Measurements from ENCODE around the gene COL5A1.
"Not testable (repeated sequence)": the region's sequence is repeated elsewhere in the genome, so short reads cannot be mapped to it uniquely, and the experiment has no call there.

COL5A1 gene

GRCh38 chr9:134843740-134844139 lies 202.1 kb downstream of the COL5A1 start:
- DNase-seq: no peak

- DNase-seq: no peak
Measured at GRCh38 chr9:134844821-134845220, 203.2 kb downstream of the COL5A1 start.

GRCh38 chr9:134846187-134846586 lies 204.6 kb downstream of the COL5A1 start:
- DNase-seq: no peak

DNA sequence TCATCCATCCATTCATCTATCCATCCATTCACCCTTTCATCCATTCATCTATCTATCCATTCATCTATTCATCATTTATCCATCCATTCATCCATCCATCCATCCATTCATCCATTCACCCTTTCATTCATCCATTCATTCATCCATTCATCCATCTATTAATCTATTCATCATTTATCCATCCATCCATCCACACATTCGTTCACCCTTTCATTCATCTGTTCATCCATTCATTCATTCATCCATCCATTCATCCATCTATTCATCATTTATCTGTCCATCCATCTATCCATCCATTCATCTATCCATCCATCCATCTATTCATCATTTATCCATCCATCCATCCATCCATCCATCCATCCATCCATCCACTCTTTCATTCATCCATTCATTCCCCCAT lies 205.1 kb downstream of the COL5A1 start:
- DNase-seq: no peak

- DNase-seq: no peak
Measured at GRCh38 chr9:134847138-134847537, 205.5 kb downstream of the COL5A1 start.

DNA sequence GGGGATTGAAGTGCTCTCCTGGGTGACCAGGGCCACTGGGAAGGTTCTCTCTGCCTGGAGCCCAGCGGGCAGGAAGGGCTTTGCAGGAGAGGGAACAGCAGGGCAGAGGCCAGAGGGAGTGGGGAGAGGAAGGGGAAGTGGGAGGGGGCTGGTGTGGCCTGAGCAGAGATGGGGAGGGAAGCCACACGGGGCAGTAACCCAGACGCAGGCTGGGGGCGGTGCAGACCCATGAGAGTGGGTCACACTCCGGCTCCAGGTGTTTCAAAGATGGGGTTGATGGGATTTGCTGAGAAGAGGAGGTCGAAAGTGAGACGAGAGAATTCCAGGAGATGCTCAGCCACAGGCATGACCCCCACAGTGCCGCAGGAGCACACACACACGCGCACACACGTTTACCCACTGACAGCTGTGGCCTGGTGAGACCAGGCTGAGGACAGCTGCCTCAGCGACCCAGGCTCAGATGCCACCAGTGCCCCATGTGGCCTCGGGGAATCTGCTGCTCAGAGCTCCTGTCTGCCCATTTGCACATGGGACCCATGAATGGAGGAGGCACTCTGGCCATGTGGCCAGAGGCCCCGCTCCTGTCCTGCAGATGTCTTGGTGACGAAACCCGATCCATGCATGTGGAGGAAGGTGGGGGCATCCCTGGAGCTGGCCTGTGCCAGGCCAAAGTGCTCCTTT lies 206.3 kb downstream of the COL5A1 start:
- DNase-seq: no peak

GRCh38 chr9:134848504-134848903 lies 206.9 kb downstream of the COL5A1 start:
- DNase-seq: no peak

GRCh38 chr9:134850611-134851010 lies 209.0 kb downstream of the COL5A1 start:
- no peak for DNase-seq

DNA sequence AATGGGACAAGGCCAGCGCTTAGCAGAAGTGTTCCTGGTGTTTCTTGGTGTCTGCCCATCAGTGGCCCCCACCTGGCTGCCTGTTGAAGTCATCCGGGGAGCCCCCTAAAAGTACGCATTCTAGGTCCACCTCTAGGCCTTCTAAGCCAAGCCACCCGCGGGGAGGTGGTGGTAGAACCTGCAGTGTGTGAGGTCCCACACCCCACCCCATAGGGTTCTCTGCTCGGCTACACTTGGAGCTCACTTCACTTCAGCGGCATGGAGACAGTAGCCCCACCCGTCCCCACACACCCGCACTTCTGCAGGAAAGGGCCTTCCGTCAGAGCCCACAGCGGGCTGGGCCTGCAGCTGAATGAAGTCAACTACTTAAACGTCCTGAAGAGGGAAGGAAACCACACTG lies 209.4 kb downstream of the COL5A1 start:
- DNase-seq: no peak

DNA sequence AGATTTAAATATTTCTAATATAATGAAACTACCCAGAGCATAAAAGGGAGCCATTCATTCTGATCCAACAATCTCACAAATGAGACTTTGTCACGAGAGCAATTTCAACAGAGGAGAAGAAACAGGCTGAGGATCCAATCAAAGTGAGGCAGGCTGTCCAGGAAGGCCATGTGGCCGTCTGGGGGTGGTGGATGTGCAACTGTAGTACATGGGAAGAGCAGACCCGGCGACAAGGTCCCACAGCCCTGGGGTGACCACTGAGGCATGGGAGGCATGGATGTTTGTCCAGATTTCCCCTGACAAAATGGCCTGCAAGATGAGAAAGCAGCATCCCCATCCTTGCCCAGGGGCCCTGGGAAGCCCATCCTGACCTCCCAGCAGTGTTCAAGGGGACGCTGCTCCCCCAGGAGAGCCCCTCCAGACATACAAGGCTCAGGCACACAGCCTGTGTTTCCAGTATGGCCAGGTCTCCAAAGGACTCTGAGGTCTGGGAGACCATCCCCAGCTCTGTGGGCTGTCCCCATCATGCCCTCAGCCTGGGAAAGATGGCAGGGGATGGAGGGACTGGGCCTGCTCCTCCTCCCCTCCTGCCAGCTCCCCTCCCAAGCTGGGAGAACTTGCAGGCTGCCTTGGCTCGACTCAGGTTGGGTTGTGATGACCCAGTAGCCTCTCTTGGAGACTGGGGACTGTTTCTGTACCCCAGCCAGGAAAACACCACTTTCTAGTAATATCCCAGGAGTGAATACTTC lies 211.5 kb downstream of the COL5A1 start:
- no peak for DNase-seq

- DNase-seq: no peak
Measured at GRCh38 chr9:134853893-134854292, 212.3 kb downstream of the COL5A1 start.

DNA sequence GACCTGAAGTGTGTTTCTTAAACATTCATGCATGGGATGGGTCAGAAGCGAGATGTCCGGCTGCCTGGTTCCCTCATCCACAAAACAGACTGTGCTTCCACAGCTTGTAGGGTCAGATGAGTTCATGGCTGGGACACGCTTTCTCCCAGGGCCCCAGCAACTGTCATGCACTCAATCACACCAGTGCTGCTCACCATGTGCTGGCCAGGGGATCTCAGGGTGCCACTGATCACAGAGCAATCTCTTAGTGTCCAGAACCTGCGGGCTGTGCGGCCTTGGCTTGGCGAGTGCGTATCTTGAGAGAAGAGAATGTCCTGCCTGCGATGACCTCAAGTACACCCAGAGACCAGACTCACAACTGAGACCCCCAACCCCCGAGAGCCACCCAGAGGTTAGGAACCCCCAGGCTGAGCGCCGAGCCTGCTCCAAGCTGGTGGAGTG lies 213.0 kb downstream of the COL5A1 start:
- DNase-seq: no peak

- no peak for DNase-seq
Measured at GRCh38 chr9:134855231-134855899, 213.8 kb downstream of the COL5A1 start.

GRCh38 chr9:134855900-134856377 lies 214.3 kb downstream of the COL5A1 start:
- DNase-seq: no peak

- not testable (repeated sequence) for DNase-seq
Measured at GRCh38 chr9:134857451-134857850, 215.8 kb downstream of the COL5A1 start.

DNA sequence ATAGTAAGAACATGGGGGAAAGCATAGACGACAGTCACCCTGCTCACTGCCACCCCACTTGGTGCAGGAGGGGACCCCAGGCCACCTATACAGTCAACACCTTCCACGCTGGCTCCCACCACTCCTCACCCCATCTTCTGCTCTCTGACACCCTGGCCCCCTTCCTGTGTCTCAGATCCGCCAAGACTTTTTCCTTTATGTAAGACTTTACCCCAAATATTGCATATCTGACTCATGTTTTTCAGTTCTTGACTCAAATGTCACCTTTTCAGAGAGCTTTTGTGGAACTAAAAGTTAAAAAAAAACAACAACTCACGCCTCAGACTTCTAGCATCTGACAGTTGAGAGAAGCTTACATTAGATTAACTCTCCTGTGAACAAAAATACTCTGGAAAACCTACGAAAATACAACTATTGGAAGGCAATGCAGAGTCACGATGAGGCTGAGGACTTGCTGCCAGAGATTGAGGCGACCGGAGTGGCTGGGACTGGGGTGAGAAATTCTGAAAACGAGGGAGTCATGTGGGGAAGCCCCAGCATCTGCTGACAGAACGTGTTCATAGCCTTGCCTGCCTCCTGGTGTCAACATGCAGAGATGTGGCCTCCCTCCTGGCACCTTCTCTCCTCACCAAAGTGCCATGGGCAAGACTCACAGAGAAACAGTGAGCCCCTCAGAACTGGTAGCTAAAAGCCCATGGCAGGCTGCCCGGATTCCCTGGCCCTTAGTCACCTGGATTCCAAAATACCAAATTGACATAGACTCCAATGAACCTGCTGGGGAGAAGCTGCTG lies 216.6 kb downstream of the COL5A1 start:
- DNase-seq: no peak

GRCh38 chr9:134860510-134860909 lies 218.9 kb downstream of the COL5A1 start:
- DNase-seq: no peak

GRCh38 chr9:134861595-134862334 lies 220.2 kb downstream of the COL5A1 start:
- no peak for DNase-seq

DNA sequence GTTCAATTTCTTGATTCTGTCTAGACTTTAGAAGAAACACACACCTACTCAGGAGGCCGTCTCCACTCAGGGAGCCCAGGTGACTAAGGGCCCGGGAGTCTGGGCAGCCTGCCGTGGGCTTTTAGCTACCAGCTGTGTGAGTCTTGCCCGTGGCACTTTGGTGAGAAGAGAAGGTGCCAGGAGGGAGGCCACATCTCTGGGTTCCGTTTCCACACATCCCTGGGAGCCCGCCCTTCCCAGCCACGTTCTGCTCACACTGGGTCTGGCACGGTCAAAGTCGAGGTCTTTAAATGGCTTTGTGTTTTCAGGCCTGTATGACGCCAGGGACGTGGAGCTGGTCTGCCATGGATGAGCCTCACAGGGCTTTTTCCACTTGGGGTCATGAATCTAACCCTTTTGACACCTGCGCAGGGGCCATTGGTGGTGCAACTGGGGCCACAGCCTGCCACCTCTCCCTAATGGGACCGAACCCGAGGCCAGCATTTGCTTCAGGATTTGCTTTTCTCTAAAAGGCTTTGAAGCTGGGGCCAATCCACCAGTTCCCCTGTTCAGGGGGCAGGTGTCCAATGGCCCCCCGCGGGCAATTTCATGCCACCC lies 221.8 kb downstream of the COL5A1 start:
- DNase-seq: no peak

DNA sequence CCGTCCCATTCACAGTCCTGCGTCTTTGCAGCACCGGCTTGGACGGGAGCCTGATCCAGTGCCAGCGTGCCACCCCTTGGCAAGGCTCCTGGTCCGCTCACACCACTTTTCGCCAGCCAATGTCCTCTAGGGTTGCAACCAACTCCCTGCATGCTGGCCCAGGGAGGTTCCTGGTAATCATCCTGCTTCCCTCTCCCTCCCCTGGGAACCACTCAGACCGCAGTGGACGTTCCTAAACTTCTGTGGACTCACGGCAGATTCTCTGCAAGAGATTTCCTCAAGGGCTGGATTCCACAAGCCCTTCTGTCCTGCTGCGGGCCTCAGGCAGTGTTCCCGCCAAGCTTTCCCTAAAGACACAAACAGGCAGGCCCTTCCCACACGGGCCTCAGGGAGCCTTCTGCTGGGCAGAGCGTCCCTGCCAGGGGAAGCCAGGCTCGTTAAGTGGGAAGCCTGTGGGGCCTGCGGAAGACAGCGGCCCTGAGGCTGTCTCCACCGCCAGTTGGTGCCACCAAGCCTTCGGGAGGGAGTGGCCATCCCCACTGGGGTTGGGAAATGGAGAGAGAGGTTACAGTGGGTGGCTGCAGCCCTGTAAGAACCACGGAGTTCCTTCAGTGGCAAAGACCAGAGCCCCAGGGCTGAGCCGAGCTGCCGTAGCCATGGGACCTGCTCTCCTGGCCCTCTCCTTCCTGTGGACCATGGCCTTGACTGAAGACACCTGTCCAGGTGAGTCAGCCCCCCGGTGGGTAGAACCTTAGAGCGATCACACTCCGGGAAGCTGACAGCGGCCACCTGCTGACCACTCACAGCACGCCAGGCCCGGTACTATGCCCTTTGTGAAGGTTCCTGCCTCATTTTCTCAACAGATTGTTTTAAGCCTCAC lies 222.6 kb downstream of the COL5A1 start:
- DNase-seq: no peak

DNA sequence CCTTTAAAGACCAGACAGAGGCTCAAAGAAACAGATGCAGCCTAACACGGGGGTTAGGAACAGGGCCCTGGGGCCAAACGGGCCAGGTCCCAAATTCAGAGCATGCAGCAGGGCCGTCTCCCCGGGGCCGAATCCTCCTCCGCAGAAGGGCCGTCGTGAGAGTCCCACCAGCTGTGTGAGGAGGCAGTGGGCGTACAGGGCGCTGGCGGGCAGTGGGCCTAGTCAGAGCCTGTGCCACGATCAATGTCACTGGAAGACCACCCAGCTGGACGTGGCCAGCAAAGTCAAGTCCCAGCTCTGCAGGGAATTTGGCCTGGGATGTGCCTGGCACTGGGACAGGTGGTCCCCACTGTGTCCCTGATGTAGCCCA lies 223.2 kb downstream of the COL5A1 start:
- no peak for DNase-seq
